ENCODE measurements around the gene CFAP58.

- no peak for TF ChIP-seq CTCF (IDR thresholded peaks at IDR 0.05)
- TF ChIP-seq EZH2 (IDR thresholded peaks at IDR 0.05; ENCODE audit: borderline replicate concordance, insufficient read depth, low read depth, low read length, poor library complexity, severe bottlenecking) = no peak
Observed at GRCh38 chr10:104309980-104310978, 43.4 kb upstream of the CFAP58 start.

All from B cell (primary cell).